ENCODE measurements around the gene C18orf32. TPM values are rescaled to one million over a fixed set of nuclear protein-coding genes. Genes with fewer than 3 reads are reported as not detected.
A peak's percentile ranks its signal among the peaks of the same experiment; 100 is the strongest.
"Not testable (repeated sequence)": the region's sequence is repeated elsewhere in the genome, so short reads cannot be mapped to it uniquely, and the experiment has no call there.

Gene C18orf32
- total RNA-seq, 6 donors from 2014 or later = 17.8 to 68.8 (median 56.5) TPM

GRCh38 chr18:49515516-49515915 lies 28.5 kb upstream of the C18orf32 start:
- Histone ChIP-seq H3K27me3 (no peaks in the 10 kb centered on the region), H3K36me3 (no peaks in the 10 kb centered on the region), H3K27ac (no peak overlapping the region), H3K4me1 (no peaks in the 10 kb centered on the region), H3K4me3 (no peak overlapping the region), H3K9me3 (no peaks in the 10 kb centered on the region)
- WGBS, 2 donors = 92 to 97% methylated on average over 3 of the region's 3 CpGs
- ATAC-seq (ENCODE audit: low FRiP score in 2 of 2) = no peak
- no peak for DNase-seq
- TF ChIP-seq POLR2A (IDR thresholded peaks at IDR 0.05) (no peak), POLR2AphosphoS5 (IDR thresholded peaks at IDR 0.05) (no peak), EP300 (IDR thresholded peaks at IDR 0.05) (no peak)

GRCh38 chr18:49515003-49515402 lies 28.0 kb upstream of the C18orf32 start:
- WGBS, 2 donors = 76 to 77% methylated on average over 5 of the region's 5 CpGs
- not testable (repeated sequence) for ATAC-seq (ENCODE audit: low FRiP score in 2 of 2); H3K4me1 ChIP-seq; H3K27ac ChIP-seq; H3K36me3 ChIP-seq; H3K9me3 ChIP-seq; DNase-seq; H3K4me3 ChIP-seq; H3K27me3 ChIP-seq

GRCh38 chr18:49514577-49514976 lies 27.5 kb upstream of the C18orf32 start:
- 83 to 84% methylated on average over 8 to 9 of the region's 9 CpGs for WGBS, 2 donors
- TF ChIP-seq POLR2AphosphoS5 (IDR thresholded peaks at IDR 0.05) (no peak), POLR2A (IDR thresholded peaks at IDR 0.05) (no peak), CTCF (IDR thresholded peaks at IDR 0.05) (no peak), EP300 (IDR thresholded peaks at IDR 0.05) (no peak)
- no peak for DNase-seq
- no peaks in the 10 kb centered on the region for H3K36me3 ChIP-seq
- H3K9me3 ChIP-seq = no peaks in the 10 kb centered on the region
- H3K27ac ChIP-seq = no peak overlapping the region
- ATAC-seq (ENCODE audit: low FRiP score in 2 of 2) = no peak
- no peaks in the 10 kb centered on the region for H3K27me3 ChIP-seq
- H3K4me3 ChIP-seq = no peak overlapping the region
- no peaks in the 10 kb centered on the region for H3K4me1 ChIP-seq

- H3K27me3 ChIP-seq; DNase-seq; H3K9me3 ChIP-seq; H3K36me3 ChIP-seq; H3K27ac ChIP-seq; H3K4me3 ChIP-seq; ATAC-seq (ENCODE audit: low FRiP score in 2 of 2); H3K4me1 ChIP-seq: not testable (repeated sequence)
- WGBS, 2 donors = 97% methylated on average over 8 of the region's 8 CpGs
Measured at GRCh38 chr18:49512876-49513275, 25.8 kb upstream of the C18orf32 start.

- TF ChIP-seq POLR2AphosphoS5 (IDR thresholded peaks at IDR 0.05) = no peak
- TF ChIP-seq EP300 (IDR thresholded peaks at IDR 0.05) = no peak
- TF ChIP-seq CTCF (IDR thresholded peaks at IDR 0.05) = peak; percentile 50 to 71 (median 66)
- no peak for TF ChIP-seq POLR2A (IDR thresholded peaks at IDR 0.05)
- Histone ChIP-seq H3K4me1 (no peaks in the 10 kb centered on the region), H3K9me3 (no peaks in the 10 kb centered on the region), H3K36me3 (no peaks in the 10 kb centered on the region), H3K27me3 (no peaks in the 10 kb centered on the region), H3K27ac (no peak overlapping the region), H3K4me3 (no peak overlapping the region)
- ATAC-seq (ENCODE audit: low FRiP score in 2 of 2) (peak in 1 of 2 donors; percentile 81), DNase-seq (peak in 1 of 2 donors; percentile 26)
- WGBS, 2 donors = 36 to 42% methylated on average over 12 of the region's 12 CpGs
Measured at GRCh38 chr18:49510393-49511115, 23.5 kb upstream of the C18orf32 start.

GRCh38 chr18:49506438-49506837 lies 19.4 kb upstream of the C18orf32 start:
- H3K9me3 ChIP-seq; ATAC-seq (ENCODE audit: low FRiP score in 2 of 2): not testable (repeated sequence)
- 93 to 94% methylated on average over 5 of the region's 5 CpGs for WGBS, 2 donors

GRCh38 chr18:49503931-49504330 lies 16.9 kb upstream of the C18orf32 start:
- H3K27ac ChIP-seq = no peak overlapping the region
- H3K9me3 ChIP-seq = no peaks in the 10 kb centered on the region
- H3K36me3 ChIP-seq = no peaks in the 10 kb centered on the region
- H3K4me1 ChIP-seq = no peaks in the 10 kb centered on the region
- H3K27me3 ChIP-seq = no peaks in the 10 kb centered on the region
- no peak for DNase-seq
- WGBS, 2 donors = 33 to 38% methylated on average over 1 of the region's 1 CpG
- TF ChIP-seq POLR2AphosphoS5 (IDR thresholded peaks at IDR 0.05) = no peak
- TF ChIP-seq POLR2A (IDR thresholded peaks at IDR 0.05) = no peak
- TF ChIP-seq CTCF (IDR thresholded peaks at IDR 0.05) = no peak
- TF ChIP-seq EP300 (IDR thresholded peaks at IDR 0.05) = no peak
- ATAC-seq (ENCODE audit: low FRiP score in 2 of 2) = no peak
- H3K4me3 ChIP-seq = no peak overlapping the region

More at GRCh38 chr18:49506438-49506837, 19.4 kb upstream of the C18orf32 start:
- not testable (repeated sequence) for H3K4me3 ChIP-seq, H3K4me1 ChIP-seq, H3K27ac ChIP-seq, H3K27me3 ChIP-seq, H3K36me3 ChIP-seq, DNase-seq

Measured in upper lobe of left lung (tissue), 6 donors.